GM21515 (cell line): ENCODE data around the gene SCAPER.
"Not testable (repeated sequence)": the region's sequence is repeated elsewhere in the genome, so short reads cannot be mapped to it uniquely, and the experiment has no call there.

Experiments used
- ATAC-seq: cut with Tn5 transposase; IDR thresholded peaks from one replicate; pipeline ENCODE4 v1.9.1; 2021; ENCODE audit not compliant: unreplicated experiment

The SCAPER gene

DNA sequence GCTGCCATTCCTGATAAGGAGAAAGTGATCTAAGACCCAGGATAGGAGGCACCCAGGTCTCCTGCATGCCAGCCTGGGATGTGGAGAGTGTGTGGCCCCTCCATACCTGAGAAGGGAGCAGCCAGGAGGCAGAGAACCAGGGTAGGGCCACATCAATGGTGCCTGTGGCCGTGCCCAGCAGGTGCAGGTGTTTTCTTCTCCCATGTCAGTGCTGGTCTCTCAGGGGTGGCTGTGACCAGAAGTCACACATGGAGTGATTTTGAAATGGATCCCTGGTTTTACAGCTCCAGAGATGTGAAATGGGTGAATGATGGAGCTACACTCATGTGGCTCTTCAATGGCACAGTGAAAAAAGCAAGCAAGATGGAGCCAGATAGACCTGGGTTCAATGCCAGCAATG is 571.8 kb downstream of the SCAPER start:
- ATAC-seq, result no peak

DNA sequence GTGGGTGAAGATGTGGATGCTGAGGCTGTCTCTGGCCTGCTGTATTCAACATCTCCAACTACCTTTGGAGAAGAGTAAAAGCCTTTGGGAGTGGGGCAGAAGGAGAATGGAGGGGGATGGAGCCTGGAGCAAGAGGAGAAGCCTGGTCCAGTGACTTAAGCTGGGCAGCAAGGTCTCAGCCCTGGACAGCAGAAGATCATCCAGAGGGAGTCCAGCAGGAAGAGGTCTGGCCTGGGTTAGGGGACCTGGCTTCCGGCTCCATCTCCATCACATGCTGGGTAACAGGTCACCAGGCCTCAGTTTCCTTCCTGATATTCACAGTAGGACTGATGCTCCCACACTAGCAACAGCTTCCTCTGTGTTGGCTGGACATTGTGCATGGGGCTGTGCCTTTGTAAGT is 572.3 kb downstream of the SCAPER start:
- ATAC-seq, result no peak

DNA sequence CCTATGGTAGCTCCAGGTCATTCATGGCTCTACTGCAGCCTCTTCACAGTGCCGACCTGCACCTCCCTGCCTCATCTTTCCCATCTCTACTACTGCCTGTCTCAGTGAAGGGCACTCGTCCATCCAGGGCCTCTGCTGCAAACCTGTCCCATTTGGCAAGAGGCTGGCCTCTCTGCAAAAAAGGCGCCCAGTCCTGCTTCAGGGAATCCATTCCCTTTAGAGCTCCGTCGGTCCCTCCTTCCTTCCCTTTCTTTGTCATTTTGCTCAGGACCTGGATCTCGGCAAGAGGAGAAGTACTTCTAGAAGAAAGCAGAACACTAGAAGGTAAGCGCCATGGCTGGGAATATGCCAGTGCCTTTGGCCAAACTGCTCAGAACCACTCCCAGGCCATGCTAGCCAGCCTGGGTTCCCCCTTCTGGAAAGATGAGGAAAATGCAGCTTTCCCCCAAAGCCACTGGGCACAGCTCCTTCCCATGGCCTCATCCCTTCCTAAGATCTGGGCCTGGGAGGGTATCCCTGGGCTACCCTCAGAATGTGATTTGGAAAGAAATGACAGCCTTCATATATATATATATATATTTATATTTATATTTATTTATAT is 575.0 kb downstream of the SCAPER start:
- no peak for ATAC-seq

DNA sequence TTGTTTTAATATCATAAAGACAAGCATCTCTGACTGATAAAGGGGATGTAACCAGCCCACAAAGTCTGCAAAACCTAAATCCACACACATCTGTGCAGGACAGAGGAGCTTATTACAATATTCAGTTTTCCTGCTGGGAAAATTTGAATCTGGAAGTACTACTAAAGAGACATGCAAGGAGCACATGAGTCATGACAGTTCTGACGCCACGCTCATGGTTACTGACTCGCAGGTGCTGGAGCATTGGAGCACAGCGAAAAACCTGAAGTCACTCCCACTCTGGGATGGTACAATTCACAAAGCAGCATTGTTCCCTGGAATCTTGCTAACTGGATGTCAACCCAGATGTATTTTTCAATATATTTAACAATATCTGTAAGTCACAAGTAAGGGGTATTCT is 576.2 kb downstream of the SCAPER start:
- ATAC-seq, result no peak

DNA sequence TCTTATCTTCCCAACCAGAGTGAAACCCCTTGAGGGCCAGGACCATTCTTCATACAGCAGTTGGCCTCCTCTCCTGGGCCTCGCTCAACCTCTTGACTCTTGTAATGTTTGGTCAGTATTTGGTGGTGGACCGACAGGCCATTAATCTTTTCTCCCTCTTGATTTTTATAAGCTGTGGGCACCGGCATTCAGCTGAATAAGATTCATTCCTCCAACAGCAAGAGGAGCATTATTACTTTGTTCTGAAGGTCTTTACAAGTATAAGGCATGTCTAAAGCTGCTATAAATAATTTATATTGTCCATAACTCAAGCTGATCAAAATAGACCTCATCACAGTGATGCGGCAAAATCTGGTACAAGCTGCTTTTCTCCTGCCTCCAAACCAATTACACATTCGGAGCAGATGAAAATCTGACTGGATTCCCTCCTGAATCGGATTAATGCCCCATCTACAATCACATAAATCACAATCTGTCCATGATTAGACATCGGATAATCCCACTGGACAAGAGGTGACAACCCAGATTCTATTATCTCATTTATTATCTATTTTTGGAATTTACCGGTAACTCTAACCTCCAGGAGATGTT is 576.9 kb downstream of the SCAPER start:
- ATAC-seq, result no peak

GRCh38 chr15:76327191-76328105 is 577.7 kb downstream of the SCAPER start:
- no peak for ATAC-seq

DNA sequence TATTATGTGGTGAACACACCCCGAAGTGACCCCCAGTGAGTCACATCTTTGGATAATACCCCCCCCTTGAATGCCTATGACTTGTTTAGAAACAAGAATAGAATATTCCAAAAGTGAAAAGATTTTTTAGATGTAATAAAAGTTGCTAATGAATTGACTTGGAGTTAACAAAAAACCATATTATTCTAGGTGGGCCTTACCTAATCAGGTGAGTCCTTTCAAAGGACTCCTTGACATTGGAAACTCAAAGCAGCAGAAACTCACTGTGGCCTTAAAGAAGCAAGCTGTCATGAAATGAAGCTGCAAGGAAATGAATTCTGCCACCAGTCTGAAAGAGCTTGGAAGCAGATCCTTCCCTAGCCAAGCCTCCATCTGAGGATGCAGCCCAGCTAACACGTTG is 579.4 kb downstream of the SCAPER start:
- no peak for ATAC-seq

DNA sequence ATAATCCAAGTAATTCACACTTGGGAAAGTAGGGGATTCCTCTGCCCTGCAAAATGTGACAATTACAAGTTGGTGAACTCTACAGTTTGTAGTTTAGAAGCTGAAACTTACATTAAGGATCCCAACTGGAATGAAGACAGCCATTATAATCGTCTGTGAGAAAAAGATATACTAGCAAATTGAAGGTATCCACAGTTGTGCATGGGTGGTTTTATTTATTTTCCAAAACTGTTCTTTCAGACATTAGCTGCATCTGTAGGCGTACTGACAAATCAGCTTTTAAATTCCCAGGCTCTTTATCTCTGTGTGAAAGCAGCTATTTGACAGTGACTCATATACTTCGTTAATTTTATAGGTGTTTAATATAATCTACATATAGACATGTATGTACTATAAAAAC is 581.1 kb downstream of the SCAPER start:
- ATAC-seq, result no peak

DNA sequence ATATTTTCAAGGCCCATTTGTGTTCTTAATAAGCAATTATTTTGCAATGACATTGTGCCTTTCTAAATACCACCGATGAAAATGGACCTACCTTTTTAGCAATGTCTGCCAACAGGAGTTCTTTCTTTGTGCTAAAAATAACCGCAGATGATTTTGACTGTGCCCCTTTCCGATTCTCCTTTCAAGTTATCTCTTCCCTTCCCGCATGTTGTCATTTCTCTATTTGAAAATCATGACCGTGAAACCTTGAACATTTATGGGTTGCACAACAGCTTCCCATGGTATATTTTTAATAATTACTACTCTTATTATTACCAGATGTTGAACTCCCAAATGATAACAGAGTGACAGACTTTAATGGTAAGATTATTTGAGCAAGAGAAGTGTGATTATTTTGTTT is 583.5 kb downstream of the SCAPER start:
- no peak for ATAC-seq

DNA sequence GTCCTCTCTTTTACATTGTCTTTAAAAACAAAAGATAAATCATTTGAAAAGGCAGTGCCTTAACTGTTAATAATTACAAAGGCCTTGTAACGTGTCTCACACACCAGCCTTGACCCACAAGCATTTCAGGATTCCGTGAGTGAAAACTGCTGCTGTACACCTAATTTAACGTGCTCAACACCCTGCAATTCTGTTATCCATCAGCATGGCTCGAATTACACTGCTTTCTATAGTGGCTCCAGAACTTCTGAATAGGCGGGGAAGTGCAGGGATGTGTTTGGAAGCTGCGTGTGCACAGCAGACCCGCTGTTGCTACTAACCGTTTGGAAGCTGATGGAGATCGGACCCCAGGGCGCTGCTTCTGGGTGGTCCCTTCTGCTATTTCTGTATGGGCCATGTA is 584.0 kb downstream of the SCAPER start:
- no peak for ATAC-seq

DNA sequence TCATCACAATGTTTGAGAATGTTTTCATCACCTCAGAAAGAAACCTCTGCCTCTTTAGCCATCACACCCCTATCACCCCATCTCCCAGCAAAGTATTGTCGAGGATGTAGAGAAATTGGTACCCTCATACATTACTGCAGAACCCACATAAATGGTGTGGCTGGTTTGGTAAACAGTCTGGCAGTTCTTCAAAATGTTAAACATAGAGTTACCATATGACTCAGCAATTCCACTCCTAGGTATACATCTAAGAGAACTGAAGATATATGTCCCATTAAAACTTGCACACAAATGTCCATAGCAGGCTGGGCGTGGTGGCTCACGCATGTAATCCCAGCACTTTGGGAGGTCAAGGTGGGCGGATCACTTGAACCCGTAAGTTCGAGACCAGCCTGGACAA is 585.1 kb downstream of the SCAPER start:
- no peak for ATAC-seq

- no peak for ATAC-seq
Measured at GRCh38 chr15:76313731-76314130, 591.4 kb downstream of the SCAPER start.

DNA sequence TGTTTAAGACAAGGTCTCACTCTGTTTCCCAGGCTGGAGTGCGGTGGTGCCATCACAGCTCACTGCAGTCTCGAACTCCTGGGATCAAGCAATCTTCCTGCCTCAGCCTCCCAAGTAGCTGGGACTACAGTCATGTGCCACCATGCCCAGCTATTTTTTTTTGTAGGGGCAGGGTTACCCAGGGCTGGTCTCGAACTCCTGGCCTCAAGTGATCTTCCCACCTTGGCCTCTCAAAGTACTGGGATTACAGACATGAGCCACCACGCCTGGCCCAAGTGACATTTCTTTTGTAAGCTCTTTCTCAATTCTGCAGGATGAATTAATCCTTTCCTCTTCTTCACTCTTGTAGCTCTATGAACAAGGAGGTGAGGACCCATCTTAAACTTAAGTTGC is 592.0 kb downstream of the SCAPER start:
- ATAC-seq, result not testable (repeated sequence)

- ATAC-seq, result no peak
Measured at GRCh38 chr15:76312540-76313174, 592.5 kb downstream of the SCAPER start.

DNA sequence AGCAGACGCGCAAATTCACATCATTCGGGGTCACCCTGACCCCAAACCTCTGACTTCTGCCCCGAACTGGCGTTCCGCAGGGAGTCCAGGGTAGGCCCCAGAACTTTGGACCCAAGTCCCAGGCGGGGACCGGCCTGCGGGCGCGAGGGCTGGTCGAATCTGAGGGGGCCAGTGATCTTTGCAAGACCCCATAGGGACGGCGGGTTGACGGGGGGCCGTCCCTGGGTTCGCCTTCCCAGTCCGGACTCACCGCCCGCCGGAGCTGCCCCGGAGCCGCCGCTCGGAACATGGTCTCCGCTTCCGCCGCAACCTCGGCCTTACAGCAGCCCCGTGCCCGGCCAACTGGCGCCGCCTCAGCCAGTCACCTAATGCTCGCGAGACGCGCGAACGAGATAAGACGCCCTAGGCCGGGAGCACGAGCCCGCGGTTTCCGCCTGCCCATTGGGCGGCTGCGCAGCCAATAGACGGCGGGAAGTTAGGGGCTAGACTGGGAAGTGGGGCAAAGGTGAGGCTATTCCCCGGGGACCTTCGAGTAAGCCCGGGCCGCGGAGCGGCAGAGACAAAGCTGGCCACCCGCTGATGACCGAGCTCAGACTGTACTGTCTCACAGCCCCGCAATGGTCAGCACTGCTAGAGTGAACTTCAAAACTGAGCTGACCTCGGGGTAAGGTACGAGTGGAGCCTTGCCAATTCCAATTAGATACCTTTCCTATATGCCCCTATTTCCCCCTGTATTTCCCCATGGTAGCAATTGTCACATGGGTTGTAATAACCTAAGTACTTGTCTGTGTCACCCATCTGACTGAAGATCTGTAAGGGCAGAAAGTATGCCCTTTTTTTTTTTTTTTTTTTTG is 593.8 kb downstream of the SCAPER start, which contains the start of gene ETFA:
Gene ETFA, minus strand, starts transcription at position 370 of the 854 bp plus-strand sequence. Its CDS starts 81 bp downstream, at position 289.
- peak; percentile 96 for ATAC-seq

GRCh38 chr15:76310475-76311099 is 594.6 kb downstream of the SCAPER start:
- peak; percentile 2 for ATAC-seq

- no peak for ATAC-seq
Measured at GRCh38 chr15:76309601-76310330, 595.4 kb downstream of the SCAPER start.

GRCh38 chr15:76303909-76304308 is 601.2 kb downstream of the SCAPER start:
- no peak for ATAC-seq

DNA sequence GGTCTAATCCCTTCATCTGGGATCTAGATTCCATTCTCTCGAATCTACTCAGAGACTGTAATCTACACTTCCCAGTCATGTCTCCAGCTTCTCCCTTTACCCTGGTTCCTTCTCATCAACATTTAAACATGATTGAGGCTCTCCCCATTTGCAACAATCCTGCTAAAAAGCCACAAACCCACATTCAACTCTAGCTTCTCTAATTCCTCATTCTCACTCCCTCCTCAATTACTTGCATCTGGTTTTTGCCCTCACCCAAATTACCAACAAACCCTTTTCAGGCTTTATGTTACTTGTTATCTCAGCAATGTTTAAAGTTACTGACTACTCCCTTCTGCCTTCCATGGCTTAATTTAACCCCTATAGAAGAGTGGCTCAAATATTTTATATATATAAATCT is 605.4 kb downstream of the SCAPER start:
- ATAC-seq, result no peak
